ENCODE data around the gene STK24. TPM values are rescaled to one million over a fixed set of nuclear protein-coding genes. Genes with fewer than 3 reads are reported as not detected.
"Not testable (repeated sequence)": the region's sequence is repeated elsewhere in the genome, so short reads cannot be mapped to it uniquely, and the experiment has no call there.

STK24 gene
- total RNA-seq, 4 donors from 2014 or later, result 55.3 to 96.3 (median 83.9) TPM

- no peak for DNase-seq (ENCODE audit: low spot score)
- TF ChIP-seq, protein P1, sequence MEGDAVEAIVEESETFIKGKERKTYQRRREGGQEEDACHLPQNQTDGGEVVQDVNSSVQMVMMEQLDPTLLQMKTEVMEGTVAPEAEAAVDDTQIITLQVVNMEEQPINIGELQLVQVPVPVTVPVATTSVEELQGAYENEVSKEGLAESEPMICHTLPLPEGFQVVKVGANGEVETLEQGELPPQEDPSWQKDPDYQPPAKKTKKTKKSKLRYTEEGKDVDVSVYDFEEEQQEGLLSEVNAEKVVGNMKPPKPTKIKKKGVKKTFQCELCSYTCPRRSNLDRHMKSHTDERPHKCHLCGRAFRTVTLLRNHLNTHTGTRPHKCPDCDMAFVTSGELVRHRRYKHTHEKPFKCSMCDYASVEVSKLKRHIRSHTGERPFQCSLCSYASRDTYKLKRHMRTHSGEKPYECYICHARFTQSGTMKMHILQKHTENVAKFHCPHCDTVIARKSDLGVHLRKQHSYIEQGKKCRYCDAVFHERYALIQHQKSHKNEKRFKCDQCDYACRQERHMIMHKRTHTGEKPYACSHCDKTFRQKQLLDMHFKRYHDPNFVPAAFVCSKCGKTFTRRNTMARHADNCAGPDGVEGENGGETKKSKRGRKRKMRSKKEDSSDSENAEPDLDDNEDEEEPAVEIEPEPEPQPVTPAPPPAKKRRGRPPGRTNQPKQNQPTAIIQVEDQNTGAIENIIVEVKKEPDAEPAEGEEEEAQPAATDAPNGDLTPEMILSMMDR (IDR thresholded peaks at IDR 0.05), result no peak
- no peak for ATAC-seq (ENCODE audit: low FRiP score)
Observed at GRCh38 chr13:98606296-98606695, 29.4 kb upstream of the STK24 start.

DNA sequence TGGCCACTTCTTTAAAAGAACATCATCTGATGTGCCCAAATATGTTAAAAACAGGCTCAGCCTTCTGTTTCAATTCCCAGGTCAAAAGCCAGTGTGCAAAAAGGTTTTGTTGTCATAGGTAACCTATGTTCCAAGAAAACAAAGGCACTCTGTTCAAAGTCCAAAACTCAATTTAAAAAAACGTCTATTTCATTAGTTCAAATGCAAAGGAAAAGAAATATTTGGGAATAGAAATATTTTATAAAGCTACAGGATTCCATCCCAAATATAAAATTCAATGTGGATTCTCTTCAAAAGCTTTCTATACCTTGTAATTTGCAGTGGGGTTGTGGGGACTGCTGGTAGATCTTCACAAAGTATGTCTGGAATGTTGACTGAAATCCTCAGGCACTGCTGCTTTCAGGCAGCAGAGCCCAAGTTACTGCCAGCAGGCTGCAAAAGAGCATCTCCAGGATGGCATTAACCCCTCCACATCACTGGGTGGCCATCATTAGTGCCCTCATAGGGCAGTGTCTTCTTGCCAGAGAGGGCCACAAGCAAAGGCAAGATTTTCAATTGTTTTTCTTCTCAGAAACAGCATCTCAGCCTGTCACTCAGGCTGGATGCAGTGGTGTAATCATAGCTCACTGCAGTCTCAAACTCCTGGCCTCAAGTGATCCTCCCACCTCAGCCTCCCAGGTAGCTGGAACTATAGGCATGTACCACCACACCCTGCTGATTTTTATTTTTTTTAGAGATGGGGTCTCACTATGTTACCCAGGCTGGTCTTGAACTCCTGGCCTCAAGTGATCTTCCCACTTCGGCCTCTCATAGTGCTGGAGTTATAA, 22.8 kb upstream of the STK24 start:
- TF ChIP-seq, protein P1 (IDR thresholded peaks at IDR 0.05), result no peak
- DNase-seq (ENCODE audit: low spot score) (no peak), ATAC-seq (ENCODE audit: low FRiP score) (no peak)

DNA sequence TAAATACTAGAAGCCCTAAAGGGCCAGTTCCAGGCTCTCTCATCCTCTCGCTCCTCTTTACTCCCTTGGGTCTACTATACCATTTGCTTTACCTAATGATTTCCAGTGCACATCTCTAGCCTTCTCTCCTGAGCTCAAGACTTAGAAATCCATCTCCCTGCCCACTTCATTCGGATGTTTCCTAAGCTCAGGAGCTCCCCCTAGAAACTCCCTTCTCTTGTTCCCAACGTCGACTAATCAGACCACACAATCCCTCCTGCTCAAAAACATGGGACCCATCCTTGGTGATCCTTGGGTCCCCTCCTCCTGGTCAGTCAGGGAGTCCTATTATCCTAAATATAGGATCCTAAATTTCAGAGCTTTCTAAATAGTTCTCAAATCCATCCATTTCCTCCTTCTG, 21.1 kb upstream of the STK24 start:
- DNase-seq (ENCODE audit: low spot score) (no peak), ATAC-seq (ENCODE audit: low FRiP score) (no peak)
- TF ChIP-seq, protein P1 (IDR thresholded peaks at IDR 0.05), result no peak

- TF ChIP-seq, protein P1 (IDR thresholded peaks at IDR 0.05), result no peak
- DNase-seq (ENCODE audit: low spot score) (no peak), ATAC-seq (ENCODE audit: low FRiP score) (no peak)
Observed at GRCh38 chr13:98595134-98595533, 18.2 kb upstream of the STK24 start.

DNA sequence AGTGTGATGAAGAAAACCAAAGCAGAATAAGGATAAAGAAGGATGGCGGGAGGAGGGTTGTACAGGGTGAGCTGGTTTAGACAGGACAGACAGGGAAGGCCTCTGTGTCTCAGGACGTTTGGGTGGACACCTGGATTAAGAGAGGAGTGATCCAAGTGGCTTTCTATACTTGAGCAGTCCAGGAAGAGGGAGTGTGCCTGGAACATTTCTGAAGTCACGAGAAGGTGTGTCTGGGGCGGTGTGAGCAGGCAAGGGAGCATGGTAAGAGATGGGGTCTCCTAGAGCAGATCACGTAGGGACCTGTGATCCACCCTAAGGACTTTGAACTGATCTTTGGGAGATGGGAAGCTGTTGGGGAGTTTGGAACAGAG, 15.4 kb upstream of the STK24 start:
- ATAC-seq (ENCODE audit: low FRiP score) (no peak), DNase-seq (ENCODE audit: low spot score) (no peak)
- TF ChIP-seq, protein P1 (IDR thresholded peaks at IDR 0.05), result no peak

DNA sequence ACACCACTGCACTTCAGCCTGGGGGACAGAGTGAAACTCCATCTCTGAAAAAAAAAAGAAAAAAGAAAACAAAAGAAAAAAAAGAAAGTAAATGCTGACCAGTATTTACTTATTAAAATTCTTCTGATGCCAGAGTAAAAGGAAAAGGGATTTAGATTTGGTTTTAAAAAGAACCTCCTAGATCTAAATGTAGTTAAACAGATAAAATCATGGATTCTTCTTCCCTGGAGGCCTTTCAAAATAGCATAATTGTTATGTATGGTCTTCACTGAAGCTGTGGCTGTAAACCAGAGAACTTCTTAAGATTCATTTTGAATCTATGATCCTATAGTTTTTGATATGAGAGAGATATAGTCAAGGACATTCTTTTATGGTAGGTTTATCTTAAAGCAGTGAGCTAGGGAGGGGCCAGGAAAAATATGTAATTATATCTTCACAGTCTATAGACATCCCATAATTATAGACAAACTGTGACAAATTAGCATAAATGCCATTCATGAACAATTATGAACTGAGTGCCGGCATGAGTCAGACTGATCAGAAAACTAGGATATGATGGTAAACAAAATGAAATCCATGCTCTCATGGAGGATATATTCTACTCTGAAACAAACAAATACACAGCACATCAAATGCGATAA, 14.9 kb upstream of the STK24 start:
- ATAC-seq (ENCODE audit: low FRiP score), result no peak
- TF ChIP-seq, protein P1 (IDR thresholded peaks at IDR 0.05), result no peak
- no peak for DNase-seq (ENCODE audit: low spot score)

DNA sequence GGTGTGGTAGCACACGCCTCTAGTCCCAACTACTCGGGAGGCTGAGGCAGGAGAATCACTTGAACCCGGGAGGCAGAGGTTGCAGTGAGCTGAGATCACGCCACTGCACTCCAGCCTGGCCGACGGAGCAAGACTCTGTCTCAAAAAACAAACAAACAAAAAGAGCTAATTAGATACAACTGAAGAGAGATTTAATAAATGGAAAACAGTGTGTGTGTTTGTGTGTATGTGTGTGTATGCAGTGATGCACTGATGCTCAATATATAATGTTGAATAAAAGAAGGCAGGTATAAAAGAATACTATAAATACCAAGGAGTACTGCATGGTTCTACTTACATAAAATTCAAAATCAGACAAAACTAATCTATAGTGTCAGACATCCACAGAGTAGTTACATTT, 13.6 kb upstream of the STK24 start:
- not testable (repeated sequence) for DNase-seq (ENCODE audit: low spot score); ATAC-seq (ENCODE audit: low FRiP score)

- ATAC-seq (ENCODE audit: low FRiP score), result not testable (repeated sequence)
Observed at GRCh38 chr13:98589516-98589915, 12.6 kb upstream of the STK24 start.

More at GRCh38 chr13:98589516-98589915, 12.6 kb upstream of the STK24 start:
- DNase-seq (ENCODE audit: low spot score), result not testable (repeated sequence)
